HCT116 (cell line): ENCODE measurements around the gene ABI1.

Experiments used
- CEBPB ChIP-seq: IDR thresholded peaks from 2 replicates; pipeline ENCODE4 v1.6.1; 2012; ENCODE audit warnings: low read depth
- CTCF ChIP-seq, 3 experiments: fragments of 200-600 bp in 1 of 3; sonication (generic) in 1 of 3; IDR thresholded peaks in 2 of 3; conservative IDR thresholded peaks in 1 of 3; 2 replicates each; pipeline ENCODE4 v1.5.1; 2012 to 2017; ENCODE audit warnings: low read depth in 2 of 3, low read length in 2 of 3, antibody characterized with exemption in 1 of 3, borderline replicate concordance in 1 of 3, control low read depth in 1 of 3, mild to moderate bottlenecking in 1 of 3, mixed read lengths in 1 of 3, mixed run types in 1 of 3, moderate library complexity in 1 of 3; ENCODE audit not compliant: insufficient read depth in 1 of 3
- ELF1 ChIP-seq: IDR thresholded peaks from 2 replicates; pipeline ENCODE4 v1.6.1; 2012; ENCODE audit warnings: low read depth, borderline replicate concordance
- EZH2 ChIP-seq: fragments of 200-600 bp; sonication (generic); IDR thresholded peaks from 2 replicates; pipeline ENCODE4 v1.6.1; 2017; ENCODE audit warnings: antibody characterized with exemption, mixed run types
- EZH2phosphoT487 ChIP-seq: fragments of 200-600 bp; IDR thresholded peaks from 2 replicates; pipeline ENCODE4 v1.6.1; 2018; ENCODE audit warnings: antibody characterized with exemption, borderline replicate concordance
- FOSL1 ChIP-seq: IDR thresholded peaks from 2 replicates; pipeline ENCODE4 v1.6.1; 2012; ENCODE audit warnings: low read depth
- POLR2A ChIP-seq: IDR thresholded peaks from 2 replicates; pipeline ENCODE4 v1.7.0; 2011; ENCODE audit warnings: borderline replicate concordance; ENCODE audit not compliant: insufficient read depth, insufficient read length; ENCODE audit errors: extremely low read depth
- SP1 ChIP-seq: IDR thresholded peaks from 2 replicates; pipeline ENCODE4 v1.6.1; 2012; ENCODE audit warnings: low read depth
- YY1 ChIP-seq: IDR thresholded peaks from 2 replicates; pipeline ENCODE4 v1.6.1; 2011; ENCODE audit warnings: low read length, low read depth, moderate library complexity, mild to moderate bottlenecking; ENCODE audit not compliant: insufficient replicate concordance; ENCODE audit errors: extremely low read depth
- ZNF274 ChIP-seq: fragments of 200-500 bp; sonication (Bioruptor generic); IDR thresholded peaks from 2 replicates; pipeline ENCODE4 v1.6.1; 2014; ENCODE audit warnings: mild to moderate bottlenecking, low read depth, low read length, inconsistent platforms

DNA sequence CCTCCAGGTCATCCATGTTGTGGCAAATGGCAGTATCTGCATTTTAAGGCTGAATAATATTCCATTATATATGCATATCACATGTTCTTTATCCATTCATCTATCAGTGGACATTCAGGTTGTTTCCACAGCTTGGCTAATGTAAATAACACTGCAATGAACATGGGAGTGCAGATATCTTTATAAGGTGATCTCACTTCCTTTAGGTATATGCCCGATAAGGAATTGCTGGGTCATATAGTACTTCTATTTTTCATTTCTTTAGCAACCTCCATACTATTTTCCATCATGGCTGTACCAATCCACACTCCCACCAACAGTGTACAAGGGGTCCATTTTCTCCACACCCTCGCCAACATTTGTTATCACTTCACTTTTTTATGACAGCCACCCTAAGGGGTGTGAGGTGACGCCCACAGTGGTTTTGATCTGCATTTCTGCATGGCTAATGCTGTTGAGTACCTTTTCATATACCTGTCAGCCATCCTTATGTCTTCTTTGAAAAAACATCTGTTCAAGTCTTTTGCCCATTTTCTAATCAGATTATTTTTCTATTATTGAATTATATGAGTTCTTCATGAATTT lies 18.9 kb downstream of the ABI1 start:
- TF ChIP-seq CTCF (IDR thresholded peaks at IDR 0.05 in 2 of 3, conservative IDR thresholded peaks at IDR 0.05 in 1 of 3; ENCODE audit: borderline replicate concordance in 1 of 3, insufficient read depth in 1 of 3, low read depth in 2 of 3, low read length in 2 of 3) (no peak), POLR2A (no peak), EZH2 (no peak), SP1 (no peak), EZH2phosphoT487 (no peak), CEBPB (no peak), ELF1 (no peak), ZNF274 (no peak), FOSL1 (no peak), YY1 (no peak)
